ENCODE data around the gene NRXN2.

NRXN2 gene

DNA sequence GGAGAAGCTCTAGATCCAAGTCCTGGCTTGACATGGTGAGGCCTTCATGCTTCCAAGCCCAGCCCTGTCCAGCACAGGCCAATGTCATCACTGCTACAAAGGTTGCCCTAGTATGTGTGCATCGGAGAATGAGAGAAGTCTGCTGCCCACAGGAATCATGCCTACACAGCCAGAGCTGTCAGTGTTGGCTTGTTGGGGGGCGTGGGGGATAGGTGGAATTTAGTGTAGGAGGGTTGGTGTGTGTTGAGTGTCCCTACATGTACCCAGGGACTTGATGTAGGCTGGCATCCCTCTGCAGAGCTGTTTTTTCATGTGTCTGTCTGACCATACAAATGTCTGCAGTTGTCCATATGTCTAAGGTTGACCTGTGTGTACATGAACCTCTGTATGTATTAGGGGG, 94.4 kb downstream of the NRXN2 start:
- TF ChIP-seq RAD21 (IDR thresholded peaks at IDR 0.05; ENCODE audit: low read depth), result no peak
- TF ChIP-seq CREB1 (IDR thresholded peaks at IDR 0.05; ENCODE audit: low read depth), result no peak
- no peak for TF ChIP-seq EP300 (IDR thresholded peaks at IDR 0.05; ENCODE audit: borderline replicate concordance)
- TF ChIP-seq, protein P1, sequence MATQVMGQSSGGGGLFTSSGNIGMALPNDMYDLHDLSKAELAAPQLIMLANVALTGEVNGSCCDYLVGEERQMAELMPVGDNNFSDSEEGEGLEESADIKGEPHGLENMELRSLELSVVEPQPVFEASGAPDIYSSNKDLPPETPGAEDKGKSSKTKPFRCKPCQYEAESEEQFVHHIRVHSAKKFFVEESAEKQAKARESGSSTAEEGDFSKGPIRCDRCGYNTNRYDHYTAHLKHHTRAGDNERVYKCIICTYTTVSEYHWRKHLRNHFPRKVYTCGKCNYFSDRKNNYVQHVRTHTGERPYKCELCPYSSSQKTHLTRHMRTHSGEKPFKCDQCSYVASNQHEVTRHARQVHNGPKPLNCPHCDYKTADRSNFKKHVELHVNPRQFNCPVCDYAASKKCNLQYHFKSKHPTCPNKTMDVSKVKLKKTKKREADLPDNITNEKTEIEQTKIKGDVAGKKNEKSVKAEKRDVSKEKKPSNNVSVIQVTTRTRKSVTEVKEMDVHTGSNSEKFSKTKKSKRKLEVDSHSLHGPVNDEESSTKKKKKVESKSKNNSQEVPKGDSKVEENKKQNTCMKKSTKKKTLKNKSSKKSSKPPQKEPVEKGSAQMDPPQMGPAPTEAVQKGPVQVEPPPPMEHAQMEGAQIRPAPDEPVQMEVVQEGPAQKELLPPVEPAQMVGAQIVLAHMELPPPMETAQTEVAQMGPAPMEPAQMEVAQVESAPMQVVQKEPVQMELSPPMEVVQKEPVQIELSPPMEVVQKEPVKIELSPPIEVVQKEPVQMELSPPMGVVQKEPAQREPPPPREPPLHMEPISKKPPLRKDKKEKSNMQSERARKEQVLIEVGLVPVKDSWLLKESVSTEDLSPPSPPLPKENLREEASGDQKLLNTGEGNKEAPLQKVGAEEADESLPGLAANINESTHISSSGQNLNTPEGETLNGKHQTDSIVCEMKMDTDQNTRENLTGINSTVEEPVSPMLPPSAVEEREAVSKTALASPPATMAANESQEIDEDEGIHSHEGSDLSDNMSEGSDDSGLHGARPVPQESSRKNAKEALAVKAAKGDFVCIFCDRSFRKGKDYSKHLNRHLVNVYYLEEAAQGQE (IDR thresholded peaks at IDR 0.05; ENCODE audit: low read depth), result no peak

DNA sequence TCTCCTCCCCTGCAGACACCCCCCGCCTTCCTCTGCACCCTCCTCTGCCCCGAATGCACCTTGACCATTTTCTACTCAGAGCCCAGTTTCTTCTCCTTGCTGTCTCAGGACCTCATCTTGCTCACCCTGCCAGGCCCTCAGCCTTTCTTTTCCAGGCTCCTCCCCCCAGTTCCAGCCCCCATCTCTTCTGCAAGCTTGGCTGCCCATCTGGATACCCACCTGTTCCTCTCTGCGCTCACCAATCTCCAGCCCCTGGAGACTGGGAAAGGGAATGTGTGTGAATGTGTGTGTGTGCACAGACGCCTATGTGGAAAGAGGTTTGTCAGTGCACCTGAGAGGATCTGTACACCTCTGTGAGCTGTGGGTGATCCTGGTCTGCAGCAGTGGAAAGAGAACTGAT, 95.6 kb downstream of the NRXN2 start:
- no peak for TF ChIP-seq MAX (IDR thresholded peaks at IDR 0.05)
- TF ChIP-seq TAF1 (IDR thresholded peaks at IDR 0.05; ENCODE audit: low read depth), result no peak
- TF ChIP-seq USF1 (IDR thresholded peaks at IDR 0.05), result no peak
- no peak for TF ChIP-seq EP300 (IDR thresholded peaks at IDR 0.05; ENCODE audit: borderline replicate concordance)
- TF ChIP-seq RAD21 (IDR thresholded peaks at IDR 0.05; ENCODE audit: low read depth), result no peak
- TF ChIP-seq, protein P1 (IDR thresholded peaks at IDR 0.05; ENCODE audit: low read depth), result no peak
- no peak for TF ChIP-seq TEAD4 (IDR thresholded peaks at IDR 0.05)
- no peak for TF ChIP-seq ZBTB7A (IDR thresholded peaks at IDR 0.05; ENCODE audit: low read depth)
- no peak for TF ChIP-seq YY1 (IDR thresholded peaks at IDR 0.05; ENCODE audit: low read depth)

GRCh38 chr11:64626637-64627036, 96.4 kb downstream of the NRXN2 start:
- TF ChIP-seq MAX (IDR thresholded peaks at IDR 0.05) (no peak), CEBPB (IDR thresholded peaks at IDR 0.05) (no peak), CREB1 (IDR thresholded peaks at IDR 0.05; ENCODE audit: low read depth) (no peak), ZBTB7A (IDR thresholded peaks at IDR 0.05; ENCODE audit: low read depth) (no peak), NFIC (IDR thresholded peaks at IDR 0.05) (no peak), TCF12 (IDR thresholded peaks at IDR 0.05; ENCODE audit: low read depth) (no peak)

DNA sequence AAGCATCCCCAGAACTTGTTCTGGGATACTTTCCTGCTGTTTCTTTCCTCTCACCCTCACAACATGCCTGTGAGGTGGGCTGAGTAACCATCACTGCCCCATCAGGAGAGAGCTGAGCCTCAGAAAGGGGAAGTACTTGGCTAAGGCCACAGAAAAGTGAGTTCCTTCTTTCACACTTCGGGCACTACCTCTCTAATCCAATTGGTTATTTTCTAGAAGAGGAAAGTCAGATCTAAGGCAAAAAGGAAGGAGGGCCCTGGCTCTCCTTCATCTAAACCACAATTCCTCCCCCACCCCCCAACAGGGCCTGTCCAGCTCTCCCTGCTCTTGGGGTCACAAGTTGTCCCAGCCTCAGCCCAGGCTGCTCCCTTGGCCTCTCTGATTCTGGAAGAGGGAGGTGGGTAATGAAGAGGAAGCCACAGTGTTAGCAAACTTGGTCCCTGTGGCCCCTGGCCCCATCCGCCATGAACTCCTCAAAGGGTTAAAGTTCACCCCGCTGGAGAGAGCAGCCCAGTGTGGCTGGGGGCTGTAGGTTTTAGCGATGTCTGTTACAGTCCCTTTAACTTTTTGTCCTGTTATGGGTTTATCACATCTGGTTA, 98.0 kb downstream of the NRXN2 start:
- TF ChIP-seq CREB1 (IDR thresholded peaks at IDR 0.05; ENCODE audit: low read depth), result no peak
- no peak for TF ChIP-seq TEAD4 (IDR thresholded peaks at IDR 0.05)
- TF ChIP-seq YY1 (IDR thresholded peaks at IDR 0.05; ENCODE audit: low read depth), result no peak
- no peak for TF ChIP-seq RAD21 (IDR thresholded peaks at IDR 0.05; ENCODE audit: low read depth)
- no peak for TF ChIP-seq TCF12 (IDR thresholded peaks at IDR 0.05; ENCODE audit: low read depth)
- no peak for TF ChIP-seq EP300 (IDR thresholded peaks at IDR 0.05; ENCODE audit: borderline replicate concordance)
- no peak for TF ChIP-seq CEBPB (IDR thresholded peaks at IDR 0.05)
- no peak for TF ChIP-seq ZBTB7A (IDR thresholded peaks at IDR 0.05; ENCODE audit: low read depth)
- TF ChIP-seq NFIC (IDR thresholded peaks at IDR 0.05), result no peak
- TF ChIP-seq, protein P1 (IDR thresholded peaks at IDR 0.05; ENCODE audit: low read depth), result no peak
- no peak for TF ChIP-seq EGR1 (IDR thresholded peaks at IDR 0.05)
- no peak for TF ChIP-seq TAF1 (IDR thresholded peaks at IDR 0.05; ENCODE audit: low read depth)

GRCh38 chr11:64622681-64623080, 100.3 kb downstream of the NRXN2 start:
- TF ChIP-seq TAF1 (IDR thresholded peaks at IDR 0.05; ENCODE audit: low read depth) (no peak), TEAD4 (IDR thresholded peaks at IDR 0.05) (no peak), FOXM1 (IDR thresholded peaks at IDR 0.05; ENCODE audit: borderline replicate concordance, low read depth) (no peak)

Data from Ishikawa (cell line).